Activated T-helper 1 cell treated with Interleukin-2 at 50 U/mL for 16 hours (primary cell): Measurements from ENCODE around the gene HTR1B.

Experiments
- DNase-seq: peaks from one replicate; pipeline ENCODE4 v3.0.0-alpha.2; 2020; ENCODE audit warnings: low read depth

HTR1B gene

GRCh38 chr6:77463308-77463860 is at the start of gene HTR1B:
Gene HTR1B (minus strand): TSS chr6:77463491. CDS start chr6:77463403, 88 bp downstream.
- no peak for DNase-seq

- no peak for DNase-seq
Measured at GRCh38 chr6:77512554-77512953, 49.3 kb upstream of the HTR1B start.

GRCh38 chr6:77511860-77512259 is 48.6 kb upstream of the HTR1B start:
- no peak for DNase-seq

DNA sequence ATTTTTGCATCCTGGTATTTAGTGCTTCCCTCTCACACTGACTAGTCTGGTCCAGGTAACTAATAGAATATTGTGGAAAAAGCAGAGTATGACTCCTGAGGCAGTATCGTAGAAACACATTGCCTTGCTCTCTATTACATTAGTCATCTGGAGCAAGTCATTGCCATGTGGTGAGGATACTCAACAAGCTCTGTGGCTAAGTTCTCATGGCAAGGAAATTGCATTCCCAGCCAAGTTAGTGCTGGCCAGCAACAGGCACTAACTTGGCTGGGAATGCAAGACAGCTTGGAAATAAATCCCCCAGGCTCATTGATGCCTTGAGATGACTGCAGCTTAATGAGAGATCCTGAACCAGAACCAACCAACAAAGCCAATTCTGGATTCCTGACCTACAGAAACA is 39.7 kb upstream of the HTR1B start:
- no peak for DNase-seq

DNA sequence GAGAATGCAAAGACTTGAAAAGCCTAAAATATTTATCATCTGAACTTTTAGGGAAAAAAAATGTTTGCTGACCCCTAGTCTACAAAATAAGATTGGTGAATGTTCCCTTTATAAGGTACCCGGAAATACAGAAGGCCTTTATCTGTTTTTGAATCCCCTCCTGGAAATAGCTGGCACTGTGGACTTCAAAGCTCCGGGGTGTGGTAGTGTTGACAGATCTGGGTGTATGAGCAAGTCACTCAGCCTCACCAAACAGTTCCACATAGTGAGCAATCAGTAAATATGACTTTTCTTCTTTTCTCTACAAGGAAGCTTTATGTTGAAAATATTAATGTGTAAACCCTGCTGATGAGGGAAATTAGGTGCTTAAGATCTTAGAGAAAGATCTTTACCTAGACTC is 29.2 kb upstream of the HTR1B start:
- no peak for DNase-seq

GRCh38 chr6:77487808-77488425 is 24.6 kb upstream of the HTR1B start:
- DNase-seq = no peak

DNA sequence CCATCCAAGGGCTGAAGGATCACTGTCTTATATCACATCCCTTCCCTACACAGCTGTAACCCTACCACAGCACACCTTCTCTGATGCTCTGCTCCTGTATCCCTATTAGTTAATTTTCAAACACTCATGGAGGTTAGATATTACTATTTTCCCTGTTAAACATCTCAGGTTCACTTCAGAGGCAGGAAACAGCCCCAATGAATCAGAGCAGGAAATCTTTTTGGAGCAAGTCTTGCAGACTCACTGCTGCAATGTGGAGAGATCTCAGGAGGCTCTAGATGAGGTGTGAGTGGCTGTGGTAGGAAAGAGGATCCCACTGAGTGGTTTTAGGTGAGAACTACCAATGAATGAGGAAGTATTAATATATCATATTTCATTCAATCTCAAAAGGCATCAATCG is 19.7 kb upstream of the HTR1B start:
- DNase-seq = no peak

- DNase-seq = no peak
Measured at GRCh38 chr6:77474973-77475372, 11.7 kb upstream of the HTR1B start.

DNA sequence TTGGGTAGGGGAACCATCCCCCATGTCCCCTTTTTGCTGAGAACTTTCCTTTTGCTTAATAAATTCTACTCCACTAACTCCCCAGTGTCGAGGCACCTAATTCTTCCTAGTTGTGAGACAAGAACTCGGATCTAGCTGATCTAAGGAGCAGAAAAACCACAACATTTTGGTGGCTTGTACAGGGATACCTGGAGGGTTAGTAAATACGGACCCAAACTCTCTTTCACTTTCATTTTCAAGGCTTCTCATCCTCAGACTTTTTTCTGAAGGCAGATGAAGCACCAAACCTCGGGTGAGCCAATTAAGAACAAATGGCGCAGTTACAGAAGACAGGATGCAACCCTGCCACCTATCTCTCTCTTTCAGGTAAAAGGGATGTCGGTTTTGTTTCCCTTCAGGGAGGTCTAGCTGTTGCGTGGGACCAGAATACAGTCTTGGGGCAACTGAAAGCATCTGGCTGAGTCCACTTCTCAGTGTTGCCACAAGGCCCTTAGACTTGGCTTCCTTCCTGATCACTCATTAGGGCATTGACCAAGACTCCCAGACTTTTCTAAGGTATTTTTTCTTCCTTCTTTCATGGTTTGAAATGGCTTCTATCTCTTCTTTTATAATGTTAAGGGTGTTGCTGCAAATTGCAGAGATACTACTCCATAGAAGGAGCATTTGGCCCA is 11.1 kb upstream of the HTR1B start:
- DNase-seq = no peak

GRCh38 chr6:77470983-77471382 is 7.7 kb upstream of the HTR1B start:
- no peak for DNase-seq

- DNase-seq = no peak
Measured at GRCh38 chr6:77468939-77469338, 5.6 kb upstream of the HTR1B start.

- DNase-seq = no peak
Measured at GRCh38 chr6:77466451-77467437, 3.5 kb upstream of the HTR1B start.

DNA sequence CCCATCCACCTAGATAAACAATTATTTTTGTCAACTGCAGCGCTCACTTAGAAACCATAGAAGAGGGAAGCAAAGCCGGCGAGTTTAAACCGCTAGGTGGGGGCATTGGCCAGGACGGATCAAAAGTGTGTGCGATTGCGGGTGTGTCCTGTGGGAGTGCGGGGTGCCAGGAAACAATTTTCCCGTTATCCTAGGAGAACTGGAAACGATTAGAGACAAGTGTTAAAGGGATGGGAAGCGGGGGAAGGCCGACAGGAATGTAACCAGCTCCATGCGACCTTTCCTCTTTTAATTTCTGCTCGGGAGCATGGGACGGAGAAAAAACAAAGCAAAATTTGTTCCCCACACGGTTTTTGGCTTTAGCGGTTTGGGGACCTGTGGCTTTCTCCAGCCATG is 2.8 kb upstream of the HTR1B start:
- DNase-seq = no peak

GRCh38 chr6:77464495-77464867 is 1.2 kb upstream of the HTR1B start:
- no peak for DNase-seq

DNA sequence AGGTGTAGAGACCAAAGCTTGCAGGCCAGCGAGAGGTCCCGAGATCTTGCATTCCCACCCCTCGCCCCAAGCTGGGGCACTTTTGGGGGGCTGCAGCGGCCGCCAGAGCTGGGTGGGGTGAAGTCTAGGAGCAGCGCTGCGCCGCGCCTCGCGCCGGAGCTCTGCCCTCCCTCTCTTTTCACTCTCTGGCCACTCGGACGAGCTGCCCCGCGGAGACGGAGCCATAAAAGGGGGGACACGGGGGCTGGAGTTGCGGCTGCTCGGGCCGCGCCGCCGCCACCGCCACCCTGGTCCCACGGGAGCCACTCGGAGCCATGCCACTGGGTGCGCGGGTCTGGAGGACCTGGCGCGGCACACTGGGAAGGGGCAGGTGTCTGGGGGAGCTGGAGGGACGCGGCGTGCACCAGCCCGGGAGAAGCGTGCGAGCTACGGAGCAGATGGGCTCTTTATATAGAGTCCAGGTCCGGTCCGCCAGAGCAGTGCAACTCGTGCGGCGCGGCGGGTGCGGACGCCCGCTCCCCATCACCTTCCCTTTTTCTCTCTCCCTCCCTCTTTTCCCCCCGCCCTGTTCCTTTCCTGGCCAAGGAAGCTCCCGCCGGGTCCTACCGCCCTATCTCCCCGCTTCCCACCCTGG is 687 bp upstream of the HTR1B start:
- no peak for DNase-seq

DNA sequence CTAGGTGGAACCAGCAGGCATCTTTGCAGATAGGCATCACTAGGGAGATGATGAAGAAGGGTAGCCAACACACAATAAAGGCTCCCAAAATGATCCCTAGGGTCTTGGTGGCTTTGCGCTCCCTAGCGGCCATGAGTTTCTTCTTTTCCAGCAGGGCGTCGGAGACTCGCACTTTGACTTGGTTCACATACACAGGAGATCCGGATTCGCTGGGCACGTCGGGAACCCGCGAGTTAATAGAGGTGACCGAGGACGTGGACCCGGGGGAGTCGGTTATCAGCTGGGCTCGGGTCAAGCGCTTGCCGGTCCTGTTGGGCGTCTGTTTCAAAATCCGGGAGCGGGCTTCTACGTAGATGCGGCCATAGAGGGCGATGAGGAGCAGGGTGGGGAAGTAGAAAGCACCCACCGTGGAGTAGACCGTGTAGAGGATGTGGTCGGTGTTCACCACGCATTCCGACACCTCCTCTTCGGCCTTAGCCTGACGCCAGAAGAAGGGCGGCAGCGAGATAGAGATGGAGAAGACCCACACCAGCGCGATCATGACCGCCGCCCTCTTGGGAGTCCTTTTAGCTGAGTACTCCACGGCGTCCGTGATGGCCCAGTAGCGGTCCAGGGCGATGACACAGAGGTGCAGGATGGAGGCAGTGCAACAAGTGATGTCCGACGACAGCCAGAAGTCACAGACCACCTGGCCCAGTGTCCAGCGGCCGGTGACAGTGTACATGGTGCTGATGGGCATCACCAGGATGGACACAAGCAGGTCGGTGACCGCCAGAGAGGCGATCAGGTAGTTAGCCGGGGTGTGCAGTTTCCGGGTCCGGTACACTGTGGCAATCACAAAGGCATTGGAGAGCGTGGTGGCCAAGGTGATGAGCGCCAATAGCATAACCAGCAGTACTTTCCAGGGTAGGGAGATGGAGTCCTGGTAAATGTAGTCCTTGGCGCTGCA is 658 bp downstream of the HTR1B start:
- no peak for DNase-seq

DNA sequence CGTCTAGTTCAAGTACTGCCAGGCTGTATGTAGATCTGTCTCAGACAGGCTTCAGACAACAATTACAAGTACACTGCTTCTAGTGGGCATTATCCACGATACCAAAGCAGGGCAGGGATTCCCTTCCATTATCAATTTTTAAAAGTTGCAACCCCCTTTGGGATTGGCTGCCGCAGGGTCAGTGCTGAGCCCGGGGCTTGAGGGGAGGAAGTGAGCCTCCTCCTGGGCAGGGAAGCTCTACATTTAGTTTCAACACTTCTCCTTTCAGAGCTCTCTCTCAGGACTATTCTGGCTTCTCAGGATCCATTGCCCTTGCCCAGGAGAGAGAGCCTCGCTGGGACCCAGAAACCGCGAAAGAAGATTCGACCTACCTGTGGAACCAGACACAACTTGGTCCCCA is 1.5 kb downstream of the HTR1B start:
- DNase-seq = no peak

DNA sequence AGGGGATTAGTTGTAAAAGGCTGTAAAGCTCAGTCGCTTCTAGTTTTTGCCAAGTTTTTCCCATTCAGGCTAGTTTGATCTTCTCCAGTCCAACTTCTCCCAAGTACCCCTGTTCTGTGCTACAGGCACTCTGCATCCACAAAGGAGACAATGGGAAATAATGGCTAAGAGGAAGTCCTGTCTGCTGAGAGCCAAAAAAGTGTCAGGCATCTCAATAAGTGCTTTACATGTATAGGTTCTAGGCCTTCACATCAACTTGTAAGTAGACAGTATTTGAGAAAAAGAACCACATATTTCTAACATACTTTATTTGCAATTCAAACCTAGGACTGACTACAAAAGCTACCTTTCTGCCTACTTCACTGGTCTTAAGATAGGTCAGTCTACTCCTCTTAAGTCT is 4.9 kb downstream of the HTR1B start:
- no peak for DNase-seq

- no peak for DNase-seq
Measured at GRCh38 chr6:77457720-77458349, 5.5 kb downstream of the HTR1B start.

GRCh38 chr6:77456531-77457248 is 6.6 kb downstream of the HTR1B start:
- DNase-seq = no peak
